Suprapubic skin (tissue), 4 donors: ENCODE data around the gene SHC3.

Source experiments
- EP300 ChIP-seq: sonication (generic); formaldehyde crosslinking; IDR thresholded peaks from one replicate; pipeline ENCODE4 v1.6.1; 2017; ENCODE audit warnings: antibody characterized with exemption
- POLR2A ChIP-seq, 2 donors: fragments of 450-650 bp; IDR thresholded peaks; one replicate each; pipeline ENCODE4 v1.6.1; 2017; ENCODE audit warnings: antibody characterized with exemption in 2 of 2, mild to moderate bottlenecking in 2 of 2, moderate library complexity in 2 of 2
- POLR2AphosphoS5 ChIP-seq, 3 donors: sonication (generic); formaldehyde crosslinking; IDR thresholded peaks; one replicate each; pipeline ENCODE4 v1.6.1; 2017; ENCODE audit warnings: antibody characterized with exemption in 3 of 3
- TF ChIP-seq, protein P1 (sequence below), 2 donors: fragments of 200-600 bp in 1 of 2; fragments of 450-650 bp in 1 of 2; sonication (generic) in 1 of 2; IDR thresholded peaks; one replicate each; pipeline ENCODE4 v1.5.1; 2016 to 2019; ENCODE audit warnings: antibody characterized with exemption in 2 of 2, mild to moderate bottlenecking in 1 of 2, moderate library complexity in 1 of 2

DNA sequence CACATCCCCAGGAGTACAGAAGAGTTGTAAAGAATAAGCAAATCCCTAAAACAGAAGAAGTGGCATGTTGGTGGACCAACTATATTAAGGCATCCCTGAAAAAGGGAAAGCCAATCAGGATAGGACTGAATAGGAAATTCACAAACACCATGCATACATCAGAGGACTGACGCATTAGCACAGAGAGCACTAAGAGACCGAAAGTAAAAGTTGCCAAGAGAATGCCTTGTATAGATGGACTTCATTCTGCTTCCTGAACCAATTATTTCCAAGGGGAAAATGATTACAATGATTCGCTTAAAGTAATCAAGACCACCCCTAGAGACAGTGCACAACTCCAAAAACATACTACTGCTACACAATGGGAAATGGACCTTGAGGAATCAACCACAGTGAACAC lies 33.5 kb downstream of the SHC3 start:
- TF ChIP-seq POLR2A (IDR thresholded peaks at IDR 0.05) = no peak
- TF ChIP-seq, protein P1, sequence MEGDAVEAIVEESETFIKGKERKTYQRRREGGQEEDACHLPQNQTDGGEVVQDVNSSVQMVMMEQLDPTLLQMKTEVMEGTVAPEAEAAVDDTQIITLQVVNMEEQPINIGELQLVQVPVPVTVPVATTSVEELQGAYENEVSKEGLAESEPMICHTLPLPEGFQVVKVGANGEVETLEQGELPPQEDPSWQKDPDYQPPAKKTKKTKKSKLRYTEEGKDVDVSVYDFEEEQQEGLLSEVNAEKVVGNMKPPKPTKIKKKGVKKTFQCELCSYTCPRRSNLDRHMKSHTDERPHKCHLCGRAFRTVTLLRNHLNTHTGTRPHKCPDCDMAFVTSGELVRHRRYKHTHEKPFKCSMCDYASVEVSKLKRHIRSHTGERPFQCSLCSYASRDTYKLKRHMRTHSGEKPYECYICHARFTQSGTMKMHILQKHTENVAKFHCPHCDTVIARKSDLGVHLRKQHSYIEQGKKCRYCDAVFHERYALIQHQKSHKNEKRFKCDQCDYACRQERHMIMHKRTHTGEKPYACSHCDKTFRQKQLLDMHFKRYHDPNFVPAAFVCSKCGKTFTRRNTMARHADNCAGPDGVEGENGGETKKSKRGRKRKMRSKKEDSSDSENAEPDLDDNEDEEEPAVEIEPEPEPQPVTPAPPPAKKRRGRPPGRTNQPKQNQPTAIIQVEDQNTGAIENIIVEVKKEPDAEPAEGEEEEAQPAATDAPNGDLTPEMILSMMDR (IDR thresholded peaks at IDR 0.05) = no peak
- TF ChIP-seq POLR2AphosphoS5 (IDR thresholded peaks at IDR 0.05) = no peak
- no peak for TF ChIP-seq EP300
